Esophagus muscularis mucosa (tissue), 4 donors: ENCODE measurements around the gene NELFB. TPM values are rescaled to one million over a fixed set of nuclear protein-coding genes. Genes with fewer than 3 reads are reported as not detected.

Experiments used
- total RNA-seq, 4 donors: library from RNA; depleted of rRNA; stranded (reverse); fragments of >200 nt; gene quantifications; one replicate each; pipeline versions ENCODE4 v1.1.0 to v1.2.1, GENCODE V29; 2016

The NELFB gene
- total RNA-seq, 4 donors from 2014 or later: 26.6 to 73.2 (median 48.8) TPM

Other genes starting within 250 kb of the NELFB start
- 10 to 100 TPM; 17.4 to 30.9 (median 21.6) TPM for gene ABCA2, start 227.1 kb upstream of the NELFB start, total RNA-seq
- under 1 TPM in 2 of 4 donors, not detected in 2; 0.32 to 0.83 TPM for gene FUT7, start 223.2 kb upstream of the NELFB start, total RNA-seq
- 100 to 1,000 TPM in 2 of 4 donors, 10 to 100 TPM in 2; 45.3 to 119 (median 91.5) TPM for gene NPDC1, start 209.2 kb upstream of the NELFB start, total RNA-seq
- 1 to 10 TPM in 2 of 4 donors, under 1 TPM in 2; 0.42 to 1.2 (median 1.0) TPM for gene ENTPD2, start 201.3 kb upstream of the NELFB start, total RNA-seq
- gene SAPCD2, start 184.8 kb upstream of the NELFB start, total RNA-seq: under 1 TPM in 3 of 4 donors, not detected in 1; 0.17 to 0.40 (median 0.26) TPM
- 1 to 10 TPM; 3.6 to 5.8 (median 5.0) TPM for gene UAP1L1, start 177.8 kb upstream of the NELFB start, total RNA-seq
- gene MAN1B1, start 168.3 kb upstream of the NELFB start, total RNA-seq: 10 to 100 TPM; 22.4 to 36.6 (median 27.0) TPM
- gene DPP7, start 140.6 kb upstream of the NELFB start, total RNA-seq: 100 to 1,000 TPM in 2 of 4 donors, 10 to 100 TPM in 2; 90.1 to 121 (median 104) TPM
- gene GRIN1, start 116.2 kb upstream of the NELFB start, total RNA-seq: under 1 TPM in 3 of 4 donors, not detected in 1; 0.11 to 0.50 (median 0.19) TPM
- gene LRRC26, start 85.3 kb upstream of the NELFB start, total RNA-seq: not detected
- not detected for gene TMEM210, start 83.3 kb upstream of the NELFB start, total RNA-seq
- 10 to 100 TPM; 18.7 to 28.7 (median 25.1) TPM for gene ANAPC2, start 66.8 kb upstream of the NELFB start, total RNA-seq
- 10 to 100 TPM; 58.2 to 99.5 (median 76.7) TPM for gene SSNA1, start 66.7 kb upstream of the NELFB start, total RNA-seq
- gene TPRN, start 54.6 kb upstream of the NELFB start, total RNA-seq: 10 to 100 TPM in 1 of 4 donors, 1 to 10 TPM in 3; 4.1 to 12.6 (median 7.7) TPM
- gene TMEM203, start 49.7 kb upstream of the NELFB start, total RNA-seq: 10 to 100 TPM; 28.8 to 45.8 (median 34.8) TPM
- 10 to 100 TPM in 1 of 4 donors, 1 to 10 TPM in 3; 6.5 to 12.3 (median 8.0) TPM for gene NDOR1, start 49.6 kb upstream of the NELFB start, total RNA-seq
- gene RNF208, start 33.1 kb upstream of the NELFB start, total RNA-seq: 1 to 10 TPM; 1.2 to 4.2 (median 2.4) TPM
- gene CYSRT1, start 30.2 kb upstream of the NELFB start, total RNA-seq: under 1 TPM in 3 of 4 donors, not detected in 1; 0.33 to 0.45 (median 0.40) TPM
- gene RNF224, start 27.8 kb upstream of the NELFB start, total RNA-seq: not detected
- gene SLC34A3, start 24.4 kb upstream of the NELFB start, total RNA-seq: not detected
- 100 to 1,000 TPM; 227 to 469 (median 304) TPM for gene TUBB4B, start 14.0 kb upstream of the NELFB start, total RNA-seq
- not detected for gene STPG3, start 4.0 kb upstream of the NELFB start, total RNA-seq
- 1 to 10 TPM; 5.0 to 9.2 (median 7.3) TPM for gene TOR4A, start 22.4 kb downstream of the NELFB start, total RNA-seq
- gene NRARP, start 46.9 kb downstream of the NELFB start, total RNA-seq: 10 to 100 TPM in 1 of 4 donors, 1 to 10 TPM in 3; 2.9 to 10.3 (median 7.2) TPM
- gene EXD3, start 167.8 kb downstream of the NELFB start, total RNA-seq: 10 to 100 TPM in 3 of 4 donors, 1 to 10 TPM in 1; 8.3 to 22.3 (median 14.2) TPM
- 1 to 10 TPM; 2.1 to 4.0 (median 3.0) TPM for gene NOXA1, start 168.1 kb downstream of the NELFB start, total RNA-seq
- not detected for gene ENTPD8, start 186.0 kb downstream of the NELFB start, total RNA-seq
- gene NSMF, start 204.0 kb downstream of the NELFB start, total RNA-seq: 10 to 100 TPM; 41.9 to 71.0 (median 58.9) TPM